Activated CD8-positive, alpha-beta T cell treated with anti-CD3 and anti-CD28 coated beads for 36 hours (primary cell): Measurements from ENCODE around the gene RPS15A. TPM values are rescaled to one million over a fixed set of nuclear protein-coding genes. Genes with fewer than 3 reads are reported as not detected.

Experiments used
- ATAC-seq: fragments of 200-7000 bp; cut with Tn5 transposase; one replicate; pipeline ENCODE4 v1.10.0; 2021; ENCODE audit warnings: mild to moderate bottlenecking, moderate library complexity
- CTCF ChIA-PET: fragments of 350-600 bp; sonication (Branson Sonifier 250); formaldehyde crosslinking; loops from one replicate; lab custom pipeline; 2021; ENCODE audit warnings: antibody characterized with exemption; lab: Charles Lee
- POLR2A ChIA-PET: fragments of 350-600 bp; sonication (Branson Sonifier 250); formaldehyde crosslinking; loops from one replicate; lab custom pipeline; 2021; ENCODE audit warnings: antibody characterized with exemption; lab: Charles Lee
- DNase-seq: peaks from one replicate; pipeline ENCODE4 v3.0.0-alpha.2; 2020
- H3K27ac Mint-ChIP-seq: one replicate; pipeline ENCODE4 v1.8.0; 2021; ENCODE audit warnings: mild to moderate bottlenecking, mixed read lengths
- H3K27me3 Mint-ChIP-seq: one replicate; pipeline ENCODE4 v1.8.0; 2021; ENCODE audit warnings: mixed read lengths
- H3K36me3 Mint-ChIP-seq: one replicate; pipeline ENCODE4 v1.8.0; 2021; ENCODE audit warnings: low read depth, mixed read lengths
- H3K4me1 Mint-ChIP-seq: one replicate; pipeline ENCODE4 v1.8.0; 2021; ENCODE audit warnings: low read depth, mixed read lengths
- H3K4me3 Mint-ChIP-seq: one replicate; pipeline ENCODE4 v1.8.0; 2021; ENCODE audit warnings: mild to moderate bottlenecking, moderate library complexity, mixed read lengths
- H3K9me3 Mint-ChIP-seq: one replicate; pipeline ENCODE4 v1.8.0; 2021; ENCODE audit warnings: mixed read lengths
- CTCF ChIP-seq: fragments of 200-600 bp; IDR thresholded peaks from one replicate; pipeline ENCODE4 v1.8.0; 2022; ENCODE audit warnings: antibody characterized with exemption, mild to moderate bottlenecking
- intact Hi-C: fragments of 100-400 bp; cut with micrococcal nuclease; formaldehyde crosslinking; loops from one replicate; pipeline ENCODE4 v1.10.0; 2022
- total RNA-seq, 2 experiments: library from RNA; stranded (reverse); gene quantifications; one replicate each; pipeline ENCODE4 v1.2.3, GENCODE V29; 2021

Gene RPS15A
- total RNA-seq, 2 experiments from 2014 or later, result 2,201 to 2,213 TPM

- ATAC-seq, result no peak
- intact Hi-C loops, result no loop called here
- Mint-ChIP-seq H3K4me1 (peaks cover 52% of the 10 kb centered on the region), H3K27ac (peak overlapping the region; percentile 95), H3K4me3 (peak overlapping the region; percentile 98), H3K27me3 (no peaks in the 10 kb centered on the region), H3K9me3 (no peaks in the 10 kb centered on the region), H3K36me3 (peaks cover 54% of the 10 kb centered on the region)
- CTCF ChIA-PET, result interaction anchor here (1.4 to 6.5 kb wide), 3 partner anchors 8 to 168 kb away, joined by 3 to 51 read pairs (median 24); partner anchors contain the start of gene RPS15A
- no peak for TF ChIP-seq CTCF
- POLR2A ChIA-PET, result interaction anchor here (1.8 to 9.0 kb wide), 3 partner anchors 12 to 36 kb away, joined by 4 to 210 read pairs (median 12); partner anchors contain the start of gene RPS15A
- no peak for DNase-seq
These were observed 10.2 kb upstream of the RPS15A start for GRCh38 chr16:18800293-18800692.

- peaks cover 46% of the 10 kb centered on the region for H3K4me1 Mint-ChIP-seq
- H3K36me3 Mint-ChIP-seq, result peaks cover 56% of the 10 kb centered on the region
- peak overlapping the region; percentile 57 for H3K27ac Mint-ChIP-seq
- DNase-seq (no peak), ATAC-seq (no peak)
- no peak for TF ChIP-seq CTCF
- no peaks in the 10 kb centered on the region for H3K27me3 Mint-ChIP-seq
- POLR2A ChIA-PET, result interaction anchor here (1.0 to 9.0 kb wide), 5 partner anchors 12 to 37 kb away, joined by 3 to 210 read pairs (median 5); partner anchors contain the start of gene RPS15A
- CTCF ChIA-PET, result interaction anchor here (1.4 to 6.5 kb wide), 3 partner anchors 7 to 169 kb away, joined by 3 to 51 read pairs (median 24); partner anchors contain the start of gene RPS15A
- no peaks in the 10 kb centered on the region for H3K9me3 Mint-ChIP-seq
- intact Hi-C loops, result no loop called here
- H3K4me3 Mint-ChIP-seq, result peak overlapping the region; percentile 98
These were observed 9.4 kb upstream of the RPS15A start for GRCh38 chr16:18799500-18799899.

- POLR2A ChIA-PET, result interaction anchor here (9.0 kb wide), 1 partner anchor 10 kb away, joined by 210 read pairs; the partner anchor contains the start of gene RPS15A
- Mint-ChIP-seq H3K27me3 (no peaks in the 10 kb centered on the region), H3K4me3 (no peak overlapping the region), H3K27ac (peak overlapping the region; percentile 68), H3K9me3 (no peaks in the 10 kb centered on the region), H3K36me3 (peaks cover 59% of the 10 kb centered on the region), H3K4me1 (peaks cover 34% of the 10 kb centered on the region)
- CTCF ChIA-PET, result no interaction called here
- intact Hi-C loops, result no loop called here
- DNase-seq, result no peak
- no peak for ATAC-seq
- no peak for TF ChIP-seq CTCF
These were observed 7.6 kb upstream of the RPS15A start for GRCh38 chr16:18797746-18798145.

DNA sequence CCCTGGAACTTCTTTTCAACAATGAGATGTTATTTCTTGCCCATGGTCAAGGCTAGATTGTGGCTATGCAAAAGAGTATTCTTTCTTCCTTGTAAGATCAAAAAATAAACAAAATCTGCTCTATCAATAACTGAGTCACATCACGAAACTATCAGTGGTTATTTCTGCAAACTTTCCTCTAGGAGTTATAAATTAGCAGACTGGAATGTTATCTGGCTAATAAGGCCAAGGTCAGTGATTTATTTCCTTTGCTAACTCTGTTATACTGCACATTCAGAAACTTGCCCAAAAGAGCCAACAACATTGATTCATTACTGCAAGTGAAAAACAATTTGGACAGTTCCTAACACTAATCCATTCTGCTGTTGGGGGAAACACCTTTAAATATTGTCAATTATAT is 6.2 kb upstream of the RPS15A start:
- Mint-ChIP-seq H3K27ac (no peak overlapping the region), H3K4me1 (peaks cover 31% of the 10 kb centered on the region), H3K9me3 (no peaks in the 10 kb centered on the region), H3K27me3 (no peaks in the 10 kb centered on the region), H3K36me3 (peaks cover 58% of the 10 kb centered on the region), H3K4me3 (no peak overlapping the region)
- TF ChIP-seq CTCF, result no peak
- intact Hi-C loops, result no loop called here
- POLR2A ChIA-PET, result no interaction called here
- CTCF ChIA-PET, result no interaction called here
- DNase-seq (no peak), ATAC-seq (no peak)

DNA sequence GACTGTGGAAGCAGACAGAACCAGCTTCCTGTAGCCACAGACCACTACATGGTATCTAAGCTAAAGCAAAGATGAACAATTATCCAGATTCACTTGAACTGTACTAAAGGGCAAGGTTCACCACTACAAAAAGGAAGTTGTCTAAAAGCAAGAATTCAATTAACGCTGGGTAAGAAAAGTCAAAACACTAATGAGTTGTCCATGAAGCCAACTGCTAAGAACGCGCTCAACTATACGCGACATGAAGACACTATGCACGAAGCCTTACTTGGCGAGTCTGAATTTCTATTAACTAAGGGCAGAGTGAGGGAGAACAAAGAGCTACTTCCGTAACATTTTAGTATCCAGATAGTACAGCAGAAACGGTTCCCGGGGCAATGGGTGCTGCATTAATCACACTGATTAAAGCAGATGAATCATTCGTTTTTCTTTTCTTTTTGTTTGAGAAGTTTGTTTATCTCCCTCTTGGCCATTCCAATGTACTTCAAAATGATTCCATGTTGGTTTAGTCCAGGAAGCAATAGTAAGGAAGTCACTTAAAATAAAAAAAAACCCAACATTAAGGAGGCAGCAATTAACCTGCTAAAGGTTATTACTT is 2.8 kb upstream of the RPS15A start:
- no peak for ATAC-seq
- POLR2A ChIA-PET, result interaction anchor here (11.1 kb wide), 1 partner anchor 9 kb away, joined by 210 read pairs; the partner anchor contains the start of gene ARL6IP1

More for the DNA sequence above, 2.8 kb upstream of the RPS15A start:
- CTCF ChIA-PET, result interaction anchor here (3.0 kb wide), 1 partner anchor 8 kb away, joined by 24 read pairs; the partner anchor contains the start of gene ARL6IP1
- H3K36me3 Mint-ChIP-seq, result peaks cover 65% of the 10 kb centered on the region
- no peaks in the 10 kb centered on the region for H3K27me3 Mint-ChIP-seq
- H3K27ac Mint-ChIP-seq, result no peak overlapping the region
- peaks cover 17% of the 10 kb centered on the region for H3K4me1 Mint-ChIP-seq
- intact Hi-C loops, result no loop called here
- DNase-seq, result no peak
- no peaks in the 10 kb centered on the region for H3K9me3 Mint-ChIP-seq
- no peak for TF ChIP-seq CTCF
- H3K4me3 Mint-ChIP-seq, result no peak overlapping the region
